ENCODE data around the gene F13B. TPM values are rescaled to one million over a fixed set of nuclear protein-coding genes. Genes with fewer than 3 reads are reported as not detected.
"Not testable (repeated sequence)": the region's sequence is repeated elsewhere in the genome, so short reads cannot be mapped to it uniquely, and the experiment has no call there.

Gene F13B
- total RNA-seq, 1 donor from 2014 or later, result not detected

GRCh38 chr1:196993916-196994315, 73.1 kb downstream of the F13B start:
- H3K27me3 ChIP-seq (ENCODE audit: low read depth), result peaks cover 4% of the 10 kb centered on the region
- H3K36me3 ChIP-seq, result no peaks in the 10 kb centered on the region
- H3K27ac ChIP-seq (replicated peaks), result no peak overlapping the region
- no peak for TF ChIP-seq CTCF (IDR thresholded peaks at IDR 0.05; ENCODE audit: borderline replicate concordance)
- peaks cover 3% of the 10 kb centered on the region for H3K9me3 ChIP-seq (replicated peaks)
- intact Hi-C loops (cut with micrococcal nuclease), result no loop called here
- H3K4me1 ChIP-seq, result no peaks in the 10 kb centered on the region
- DNase-seq, result no peak
- no peak overlapping the region for H3K4me3 ChIP-seq

- H3K4me3 ChIP-seq; H3K9me3 ChIP-seq (replicated peaks); intact Hi-C loops (cut with micrococcal nuclease); H3K36me3 ChIP-seq; H3K27ac ChIP-seq (replicated peaks); H3K4me1 ChIP-seq; H3K27me3 ChIP-seq (ENCODE audit: low read depth); DNase-seq: not testable (repeated sequence)
Observed at GRCh38 chr1:196991919-196992651, 75.0 kb downstream of the F13B start.

Other genes with a start within 250 kb of the F13B start
- not detected for gene CFHR1, start 247.5 kb downstream of the F13B start, total RNA-seq
- gene CFHR4, start 179.2 kb downstream of the F13B start, total RNA-seq, result not detected
- gene CFHR2, start 123.5 kb downstream of the F13B start, total RNA-seq, result not detected
- not detected for gene CFHR5, start 89.7 kb downstream of the F13B start, total RNA-seq
- gene ASPM, start 79.4 kb upstream of the F13B start, total RNA-seq, result 0.44 TPM
- gene ZBTB41, start 134.0 kb upstream of the F13B start, total RNA-seq, result 9.5 TPM
- 0.05 TPM for gene CRB1, start 201.0 kb upstream of the F13B start, total RNA-seq